Upper lobe of left lung (tissue), 4 donors: Measurements from ENCODE around the gene PPP1R13B.

ENCODE experiments used
- POLR2AphosphoS5 ChIP-seq, 2 donors: sonication (generic); formaldehyde crosslinking; IDR thresholded peaks; one replicate each; pipeline ENCODE4 v1.5.1; 2017; ENCODE audit warnings: antibody characterized with exemption in 2 of 2
- TF ChIP-seq, protein P1 (sequence below), 6 experiments: fragments of 450-650 bp in 4 of 6; fragments of 200-600 bp in 2 of 6; sonication (generic) in 2 of 6; IDR thresholded peaks; one replicate each; pipeline ENCODE4 v1.5.1; 2016 to 2019; ENCODE audit warnings: antibody characterized with exemption in 6 of 6

GRCh38 chr14:103802356-103802755 is 45.0 kb downstream of the PPP1R13B start:
- TF ChIP-seq, protein P1, sequence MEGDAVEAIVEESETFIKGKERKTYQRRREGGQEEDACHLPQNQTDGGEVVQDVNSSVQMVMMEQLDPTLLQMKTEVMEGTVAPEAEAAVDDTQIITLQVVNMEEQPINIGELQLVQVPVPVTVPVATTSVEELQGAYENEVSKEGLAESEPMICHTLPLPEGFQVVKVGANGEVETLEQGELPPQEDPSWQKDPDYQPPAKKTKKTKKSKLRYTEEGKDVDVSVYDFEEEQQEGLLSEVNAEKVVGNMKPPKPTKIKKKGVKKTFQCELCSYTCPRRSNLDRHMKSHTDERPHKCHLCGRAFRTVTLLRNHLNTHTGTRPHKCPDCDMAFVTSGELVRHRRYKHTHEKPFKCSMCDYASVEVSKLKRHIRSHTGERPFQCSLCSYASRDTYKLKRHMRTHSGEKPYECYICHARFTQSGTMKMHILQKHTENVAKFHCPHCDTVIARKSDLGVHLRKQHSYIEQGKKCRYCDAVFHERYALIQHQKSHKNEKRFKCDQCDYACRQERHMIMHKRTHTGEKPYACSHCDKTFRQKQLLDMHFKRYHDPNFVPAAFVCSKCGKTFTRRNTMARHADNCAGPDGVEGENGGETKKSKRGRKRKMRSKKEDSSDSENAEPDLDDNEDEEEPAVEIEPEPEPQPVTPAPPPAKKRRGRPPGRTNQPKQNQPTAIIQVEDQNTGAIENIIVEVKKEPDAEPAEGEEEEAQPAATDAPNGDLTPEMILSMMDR (IDR thresholded peaks at IDR 0.05): no peak
- TF ChIP-seq POLR2AphosphoS5 (IDR thresholded peaks at IDR 0.05): peak in 1 of 2 donors; percentile 38
